ENCODE results near the gene DYNC2LI1.

DYNC2LI1 gene

GRCh38 chr2:43814711-43815110, 40.9 kb downstream of the DYNC2LI1 start:
- DNase-seq (ENCODE audit: low read depth in 3 of 3) = no peak

- DNase-seq (ENCODE audit: low read depth in 3 of 3) = no peak
Measured at GRCh38 chr2:43818761-43819160, 44.9 kb downstream of the DYNC2LI1 start.

- no peak for DNase-seq (ENCODE audit: low read depth in 3 of 3)
Measured at GRCh38 chr2:43819491-43820163, 45.8 kb downstream of the DYNC2LI1 start.

- DNase-seq (ENCODE audit: low read depth in 3 of 3) = no peak
Measured at GRCh38 chr2:43822839-43823238, 49.0 kb downstream of the DYNC2LI1 start.

- no peak for DNase-seq (ENCODE audit: low read depth in 3 of 3)
Measured at GRCh38 chr2:43823751-43824150, 49.9 kb downstream of the DYNC2LI1 start.

GRCh38 chr2:43824512-43824911, 50.7 kb downstream of the DYNC2LI1 start:
- DNase-seq (ENCODE audit: low read depth in 3 of 3) = no peak

- no peak for DNase-seq (ENCODE audit: low read depth in 3 of 3)
Measured at GRCh38 chr2:43824951-43825493, 51.2 kb downstream of the DYNC2LI1 start.

- no peak for DNase-seq (ENCODE audit: low read depth in 3 of 3)
Measured at GRCh38 chr2:43825841-43826240, 52.0 kb downstream of the DYNC2LI1 start.

- DNase-seq (ENCODE audit: low read depth in 3 of 3) = no peak
Measured at GRCh38 chr2:43826305-43827250, 52.7 kb downstream of the DYNC2LI1 start.

- no peak for DNase-seq (ENCODE audit: low read depth in 3 of 3)
Measured at GRCh38 chr2:43831543-43832294, 57.9 kb downstream of the DYNC2LI1 start.

- DNase-seq (ENCODE audit: low read depth in 3 of 3) = no peak
Measured at GRCh38 chr2:43832457-43832856, 58.6 kb downstream of the DYNC2LI1 start.

- no peak for DNase-seq (ENCODE audit: low read depth in 3 of 3)
Measured at GRCh38 chr2:43837033-43837432, 63.2 kb downstream of the DYNC2LI1 start.

- no peak for DNase-seq (ENCODE audit: low read depth in 3 of 3)
Measured at GRCh38 chr2:43837831-43838559, 64.2 kb downstream of the DYNC2LI1 start.

- DNase-seq (ENCODE audit: low read depth in 3 of 3) = no peak
Measured at GRCh38 chr2:43838560-43839267, 64.9 kb downstream of the DYNC2LI1 start, which contains the start of the genes ABCG5 and ABCG8. Gene ABCG5 (minus strand): TSS chr2:43838839. CDS start chr2:43838679, 160 bp downstream. Gene ABCG8 (plus strand): TSS chr2:43838971. CDS start chr2:43839054, 83 bp downstream.

GRCh38 chr2:43839776-43840564, 66.1 kb downstream of the DYNC2LI1 start:
- no peak for DNase-seq (ENCODE audit: low read depth in 3 of 3)

- no peak for DNase-seq (ENCODE audit: low read depth in 3 of 3)
Measured at GRCh38 chr2:43840965-43841364, 67.1 kb downstream of the DYNC2LI1 start.

GRCh38 chr2:43841949-43842865, 68.4 kb downstream of the DYNC2LI1 start:
- no peak for DNase-seq (ENCODE audit: low read depth in 3 of 3)

- no peak for DNase-seq (ENCODE audit: low read depth in 3 of 3)
Measured at GRCh38 chr2:43842866-43843226, 69.0 kb downstream of the DYNC2LI1 start.

- DNase-seq (ENCODE audit: low read depth in 3 of 3) = no peak
Measured at GRCh38 chr2:43845181-43845580, 71.3 kb downstream of the DYNC2LI1 start.
